Gastroesophageal sphincter (tissue), 4 donors: ENCODE results near the gene CYTH3. TPM values are rescaled to one million over a fixed set of nuclear protein-coding genes. Genes with fewer than 3 reads are reported as not detected.

ENCODE experiments used
- ATAC-seq: fragments of 150-250 bp; one replicate; pipeline ENCODE4 v1.9.1; 2016; ENCODE audit warnings: mild to moderate bottlenecking, moderate library complexity
- H3K27ac ChIP-seq, 4 donors: fragments of 200-600 bp; sonication (generic) in 3 of 4; 1 replicate in 3 of 4; 2 replicates in 1 of 4; pipeline ENCODE4 v1.5.1; 2016 to 2019
- H3K27me3 ChIP-seq: fragments of 200-600 bp; sonication (generic); one replicate; pipeline ENCODE4 v1.5.1; 2019
- H3K36me3 ChIP-seq, 2 donors: fragments of 200-600 bp; sonication (generic); one replicate each; pipeline ENCODE4 v1.5.1; 2019; ENCODE audit warnings: control low read depth in 1 of 2
- H3K4me1 ChIP-seq, 3 donors: fragments of 200-600 bp; sonication (generic); 1 replicate in 2 of 3; 2 replicates in 1 of 3; pipeline ENCODE4 v1.5.1; 2016 to 2019; ENCODE audit warnings: control low read depth in 2 of 3
- H3K4me3 ChIP-seq, 2 donors: fragments of 200-600 bp; sonication (generic); one replicate each; pipeline ENCODE4 v1.5.1; 2019; ENCODE audit warnings: mild to moderate bottlenecking in 1 of 2, moderate library complexity in 1 of 2
- H3K9me3 ChIP-seq, 3 donors: fragments of 200-600 bp; sonication (generic); one replicate each; pipeline ENCODE4 v1.5.1; 2017 to 2019; ENCODE audit warnings: control low read depth in 2 of 3
- CTCF ChIP-seq, 4 experiments: fragments of 200-600 bp in 2 of 4; fragments of 450-650 bp in 2 of 4; sonication (generic) in 1 of 4; IDR thresholded peaks; one replicate each; pipeline ENCODE4 v1.5.1; 2017 to 2019; ENCODE audit warnings: antibody characterized with exemption in 4 of 4, mild to moderate bottlenecking in 2 of 4, moderate library complexity in 2 of 4
- EP300 ChIP-seq: sonication (generic); formaldehyde crosslinking; IDR thresholded peaks from one replicate; pipeline ENCODE4 v1.6.1; 2017; ENCODE audit warnings: antibody characterized with exemption, mild to moderate bottlenecking
- POLR2A ChIP-seq, 2 donors: fragments of 450-650 bp; IDR thresholded peaks; one replicate each; pipeline ENCODE4 v1.6.1; 2017; ENCODE audit warnings: antibody characterized with exemption in 2 of 2, mild to moderate bottlenecking in 2 of 2, moderate library complexity in 1 of 2
- POLR2AphosphoS5 ChIP-seq: sonication (generic); formaldehyde crosslinking; IDR thresholded peaks from one replicate; pipeline ENCODE4 v1.6.1; 2017; ENCODE audit warnings: antibody characterized with exemption
- WGBS, 2 donors: methylation state at CpG; one replicate each; pipeline ENCODE4 v1.1.5; 2018; ENCODE audit warnings: low coverage in 1 of 2; 5-methylcytosine and 5-hydroxymethylcytosine counted together
- total RNA-seq, 4 donors: library from RNA; depleted of rRNA; stranded (reverse); fragments of >200 nt; gene quantifications; one replicate each; pipeline ENCODE4 v1.1.0, GENCODE V29; 2016

CYTH3 gene
- total RNA-seq, 4 donors from 2014 or later, result 25.8 to 61.9 (median 39.4) TPM

DNA sequence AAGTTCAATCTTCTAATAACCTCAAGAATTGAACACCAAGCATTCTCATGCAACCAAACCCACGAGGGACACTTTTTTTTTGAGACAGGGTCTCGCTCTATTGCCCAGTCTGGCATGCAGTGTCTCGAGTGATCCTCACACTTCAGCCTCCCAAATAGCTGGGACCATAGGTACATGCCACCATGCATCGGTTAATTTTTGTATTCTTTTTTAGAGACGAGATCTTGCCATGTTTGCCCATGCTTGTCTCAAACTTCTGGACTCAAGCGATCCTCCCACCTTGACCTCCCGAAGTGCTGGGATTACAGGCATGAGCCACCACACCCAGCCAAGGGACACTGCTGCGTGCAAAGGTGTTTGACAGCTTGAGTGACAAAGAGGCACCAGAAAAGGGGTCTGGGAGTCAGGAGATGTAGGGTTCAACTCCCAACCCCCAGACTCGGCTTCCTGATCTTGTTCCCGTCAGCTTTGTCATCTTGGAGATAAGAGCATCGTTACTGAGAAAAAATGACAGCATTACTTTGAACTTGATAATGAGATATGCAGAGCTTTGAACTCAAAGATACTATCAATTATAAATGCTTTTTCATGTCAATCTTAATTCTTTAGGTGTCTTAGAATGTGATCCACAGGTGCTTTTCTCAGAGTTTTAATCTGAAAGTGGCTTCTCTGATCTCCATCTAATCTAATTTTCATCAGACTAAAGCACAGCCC is 1.6 kb upstream of the CYTH3 start:
- TF ChIP-seq POLR2A (IDR thresholded peaks at IDR 0.05) (no peak), EP300 (no peak), POLR2AphosphoS5 (no peak), CTCF (IDR thresholded peaks at IDR 0.05) (no peak)
- no peaks in the 10 kb centered on the region for H3K9me3 ChIP-seq
- H3K27ac ChIP-seq, result no peak overlapping the region
- no peak overlapping the region for H3K4me3 ChIP-seq
- H3K36me3 ChIP-seq, result no peaks in the 10 kb centered on the region
- no peaks in the 10 kb centered on the region for H3K27me3 ChIP-seq
- ATAC-seq, result no peak
- peaks cover 0 to 33% (median 0%) of the 10 kb centered on the region in 3 donors for H3K4me1 ChIP-seq
- WGBS, 2 donors, result 75 to 88% methylated on average over 6 to 11 of the region's 11 CpGs

- no peaks in the 10 kb centered on the region for H3K9me3 ChIP-seq
- TF ChIP-seq POLR2A (IDR thresholded peaks at IDR 0.05), result no peak
- TF ChIP-seq POLR2AphosphoS5, result no peak
- TF ChIP-seq CTCF (IDR thresholded peaks at IDR 0.05), result no peak
- no peak for TF ChIP-seq EP300
- H3K27ac ChIP-seq, result no peak overlapping the region
- no peaks in the 10 kb centered on the region for H3K36me3 ChIP-seq
- peaks cover 0 to 39% (median 0%) of the 10 kb centered on the region in 3 donors for H3K4me1 ChIP-seq
- ATAC-seq, result no peak
- no peak overlapping the region for H3K4me3 ChIP-seq
- 83 to 88% methylated on average over 2 to 4 of the region's 6 CpGs for WGBS, 2 donors
- no peaks in the 10 kb centered on the region for H3K27me3 ChIP-seq
Measured at GRCh38 chr7:6273380-6273837, 985 bp upstream of the CYTH3 start.

- ATAC-seq, result peak; percentile 9
- TF ChIP-seq POLR2AphosphoS5, result no peak
- TF ChIP-seq EP300, result no peak
- no peak for TF ChIP-seq CTCF (IDR thresholded peaks at IDR 0.05)
- TF ChIP-seq POLR2A (IDR thresholded peaks at IDR 0.05), result no peak
- Histone ChIP-seq H3K36me3 (no peaks in the 10 kb centered on the region), H3K4me3 (peak overlapping the region; percentile 93 to 99), H3K27ac (peak overlapping the region; percentile 44 to 91 (median 86)), H3K9me3 (no peaks in the 10 kb centered on the region), H3K4me1 (peaks cover 0 to 39% (median 0%) of the 10 kb centered on the region in 3 donors), H3K27me3 (no peaks in the 10 kb centered on the region)
- WGBS, 2 donors, result 0% methylated on average over 1 to 4 of the region's 74 CpGs
Measured at GRCh38 chr7:6271694-6272440, 557 bp downstream of the CYTH3 start.

GRCh38 chr7:6271060-6271658 is 1.3 kb downstream of the CYTH3 start:
- Histone ChIP-seq H3K36me3 (no peaks in the 10 kb centered on the region), H3K27me3 (no peaks in the 10 kb centered on the region), H3K4me1 (peaks cover 0 to 39% (median 0%) of the 10 kb centered on the region in 3 donors), H3K27ac (peak overlapping the region in 3 of 4 donors; percentile 86 to 91 (median 87)), H3K4me3 (peak overlapping the region; percentile 93 to 99), H3K9me3 (no peaks in the 10 kb centered on the region)
- 0 to 2% methylated on average over 9 to 13 of the region's 16 CpGs for WGBS, 2 donors
- TF ChIP-seq POLR2A (IDR thresholded peaks at IDR 0.05), result no peak
- peak in 3 of 4 experiments; percentile 54 to 75 (median 61) for TF ChIP-seq CTCF (IDR thresholded peaks at IDR 0.05)
- TF ChIP-seq EP300, result no peak
- peak; percentile 32 for TF ChIP-seq POLR2AphosphoS5
- peak; percentile 58 for ATAC-seq
